K562 (cell line): ENCODE measurements around the gene FBLN2. TPM values are rescaled to one million over a fixed set of nuclear protein-coding genes. Genes with fewer than 3 reads are reported as not detected.
A peak's percentile ranks its signal among the peaks of the same experiment; 100 is the strongest.

ENCODE experiments used
- E2F6 ChIP-seq, 2 experiments: IDR thresholded peaks; 2 replicates each; pipeline ENCODE4 v1.6.1; 2011; ENCODE audit warnings: borderline replicate concordance in 1 of 2, control low read depth in 1 of 2, low read depth in 1 of 2, low read length in 1 of 2, mild to moderate bottlenecking in 1 of 2, mixed read lengths in 1 of 2, moderate library complexity in 1 of 2; ENCODE audit not compliant: insufficient read depth in 1 of 2, insufficient read length in 1 of 2, poor library complexity in 1 of 2, severe bottlenecking in 1 of 2; ENCODE audit errors: extremely low read depth in 1 of 2
- ELF4 ChIP-seq: fragments of 450-650 bp; formaldehyde crosslinking; IDR thresholded peaks from 2 replicates; pipeline ENCODE4 v1.4.0; 2022; ENCODE audit warnings: missing genetic modification characterization
- HDAC1 ChIP-seq, 2 experiments: fragments of 450-650 bp; IDR thresholded peaks; 2 replicates each; pipeline ENCODE4 v1.6.1; 2016 to 2017; ENCODE audit warnings: inconsistent platforms in 1 of 2, mild to moderate bottlenecking in 1 of 2, moderate library complexity in 1 of 2
- HDAC6 ChIP-seq: IDR thresholded peaks from 2 replicates; pipeline ENCODE4 v1.6.1; 2012; ENCODE audit warnings: low read depth, mild to moderate bottlenecking, control low read depth, inconsistent platforms, low read length, moderate library complexity
- IRF2 ChIP-seq: sonication (generic); formaldehyde crosslinking; IDR thresholded peaks from 2 replicates; pipeline ENCODE4 v1.8.1; 2022; ENCODE audit warnings: mild to moderate bottlenecking, missing genetic modification reagents
- JUN ChIP-seq, 2 experiments: sonication (generic) in 1 of 2; formaldehyde crosslinking in 1 of 2; IDR thresholded peaks; 2 replicates each; pipeline versions ENCODE4 v1.6.1 to v1.8.0; 2012 to 2022; ENCODE audit warnings: borderline replicate concordance in 2 of 2, mild to moderate bottlenecking in 2 of 2, improper control_type of control experiment in 1 of 2, low read depth in 1 of 2, low read length in 1 of 2, missing genetic modification reagents in 1 of 2
- MEIS2 ChIP-seq: fragments of 450-650 bp; IDR thresholded peaks from 2 replicates; pipeline ENCODE4 v1.6.1; 2014; ENCODE audit warnings: mild to moderate bottlenecking; ENCODE audit not compliant: partially characterized antibody
- NR1H2 ChIP-seq: sonication (generic); formaldehyde crosslinking; IDR thresholded peaks from 2 replicates; pipeline ENCODE4 v1.4.0; 2020; ENCODE audit warnings: mild to moderate bottlenecking, missing genetic modification reagents
- PCBP1 ChIP-seq: fragments of 200-400 bp; formaldehyde crosslinking; IDR thresholded peaks from 2 replicates; pipeline ENCODE4 v1.6.1; 2018; ENCODE audit warnings: mild to moderate bottlenecking, low read depth, low read length; ENCODE audit not compliant: poor library complexity, severe bottlenecking
- SMARCA4 ChIP-seq: fragments of 450-650 bp; IDR thresholded peaks from 2 replicates; pipeline ENCODE4 v1.6.1; 2016
- TCF7 ChIP-seq: sonication (generic); IDR thresholded peaks from 2 replicates; pipeline ENCODE4 v1.6.1; 2016; ENCODE audit warnings: antibody characterized with exemption, borderline replicate concordance
- ZNF717 ChIP-seq: fragments of 250-450 bp; sonication (Bioruptor Pico); IDR thresholded peaks from 2 replicates; pipeline ENCODE4 v1.5.0; 2021
- polyA plus RNA-seq, 8 experiments: library from polyadenylated mRNA; depleted of rRNA in 4 of 8; stranded (reverse) in 5 of 8; unstranded in 3 of 8; fragments of >200 nt; fragmentation: Nextera tagmentation in 2 of 8; fragmentation: Illumina TruSeq in 1 of 8; extraction: Ambion mirVana in 2 of 8; extraction: Trizol in 1 of 8; gene quantifications; 2 replicates each; pipeline versions ENCODE4 v1.2.1 to v1.2.3, GENCODE V29; 2011 to 2014; ENCODE audit warnings: inconsistent platforms in 1 of 8, missing spikeins in 1 of 8
- total RNA-seq, 7 experiments: library from RNA; depleted of rRNA in 6 of 7; stranded (reverse); fragments of >200 nt in 6 of 7; fragmentation: Illumina TruSeq in 2 of 7; extraction: Trizol in 2 of 7; gene quantifications; 2 replicates each; pipeline versions ENCODE4 v1.2.1 to v1.2.3, GENCODE V29; 2011 to 2021; ENCODE audit warnings: low replicate concordance in 1 of 7
- TF ChIP-seq, protein P1 (sequence below), 2 experiments: fragments of 450-650 bp; IDR thresholded peaks; 2 replicates each; pipeline ENCODE4 v1.6.1; 2016; ENCODE audit warnings: mild to moderate bottlenecking in 2 of 2, borderline replicate concordance in 1 of 2, low read depth in 1 of 2, moderate library complexity in 1 of 2
- TF ChIP-seq, protein P2 (sequence below): sonication (generic); formaldehyde crosslinking; IDR thresholded peaks from 2 replicates; pipeline ENCODE4 v1.8.1; 2023; ENCODE audit warnings: mild to moderate bottlenecking, missing genetic modification reagents

FBLN2 gene
- total and polyA plus RNA-seq, 9 of the 15 experiments (the other 6 are each of a cell fraction or from before 2014, with no cell fraction given): 0.03 to 0.10 (median 0.04) TPM; not detected in 6

DNA sequence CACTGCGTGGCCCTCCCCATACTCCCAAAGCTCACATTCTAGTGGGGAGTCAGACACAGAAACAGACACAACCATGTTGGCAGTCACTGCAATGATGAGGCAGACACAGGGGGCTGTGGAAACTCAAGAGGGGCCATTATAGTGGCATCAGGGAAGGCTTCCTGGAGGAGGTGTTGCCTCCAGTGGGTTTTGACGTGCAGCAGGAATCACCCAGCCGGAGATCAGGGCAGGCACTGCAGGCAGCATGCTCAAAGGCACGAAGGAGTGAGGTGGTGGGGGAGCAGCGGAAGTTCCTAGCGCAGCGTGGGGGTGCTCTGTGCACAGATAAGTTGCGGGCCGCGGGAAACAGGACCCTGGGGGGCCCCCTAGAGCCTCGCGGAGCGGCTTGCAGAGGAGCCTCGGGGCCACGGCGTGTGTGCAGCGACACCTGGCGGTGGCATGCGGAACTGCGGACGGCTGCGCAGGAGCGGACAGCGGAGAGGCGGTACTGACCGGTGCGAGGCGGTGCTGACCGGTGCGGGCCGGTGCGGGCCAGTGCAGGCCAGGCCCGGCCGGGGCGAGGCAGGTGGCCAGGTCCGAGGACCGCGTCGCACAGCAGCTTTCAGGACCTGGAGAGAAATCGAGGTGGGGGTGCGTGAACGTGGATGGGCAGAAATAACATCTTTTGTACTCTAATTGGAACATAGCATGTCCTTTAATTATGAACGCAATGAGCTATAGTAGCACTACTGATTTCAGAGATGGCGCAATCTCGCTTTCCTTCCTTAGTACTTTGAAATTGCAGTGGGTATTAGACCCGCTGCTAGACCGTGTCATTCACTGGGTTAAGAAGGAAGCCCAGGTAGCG, 101.5 kb downstream of the FBLN2 start (continued):
- TF ChIP-seq, protein P1, sequence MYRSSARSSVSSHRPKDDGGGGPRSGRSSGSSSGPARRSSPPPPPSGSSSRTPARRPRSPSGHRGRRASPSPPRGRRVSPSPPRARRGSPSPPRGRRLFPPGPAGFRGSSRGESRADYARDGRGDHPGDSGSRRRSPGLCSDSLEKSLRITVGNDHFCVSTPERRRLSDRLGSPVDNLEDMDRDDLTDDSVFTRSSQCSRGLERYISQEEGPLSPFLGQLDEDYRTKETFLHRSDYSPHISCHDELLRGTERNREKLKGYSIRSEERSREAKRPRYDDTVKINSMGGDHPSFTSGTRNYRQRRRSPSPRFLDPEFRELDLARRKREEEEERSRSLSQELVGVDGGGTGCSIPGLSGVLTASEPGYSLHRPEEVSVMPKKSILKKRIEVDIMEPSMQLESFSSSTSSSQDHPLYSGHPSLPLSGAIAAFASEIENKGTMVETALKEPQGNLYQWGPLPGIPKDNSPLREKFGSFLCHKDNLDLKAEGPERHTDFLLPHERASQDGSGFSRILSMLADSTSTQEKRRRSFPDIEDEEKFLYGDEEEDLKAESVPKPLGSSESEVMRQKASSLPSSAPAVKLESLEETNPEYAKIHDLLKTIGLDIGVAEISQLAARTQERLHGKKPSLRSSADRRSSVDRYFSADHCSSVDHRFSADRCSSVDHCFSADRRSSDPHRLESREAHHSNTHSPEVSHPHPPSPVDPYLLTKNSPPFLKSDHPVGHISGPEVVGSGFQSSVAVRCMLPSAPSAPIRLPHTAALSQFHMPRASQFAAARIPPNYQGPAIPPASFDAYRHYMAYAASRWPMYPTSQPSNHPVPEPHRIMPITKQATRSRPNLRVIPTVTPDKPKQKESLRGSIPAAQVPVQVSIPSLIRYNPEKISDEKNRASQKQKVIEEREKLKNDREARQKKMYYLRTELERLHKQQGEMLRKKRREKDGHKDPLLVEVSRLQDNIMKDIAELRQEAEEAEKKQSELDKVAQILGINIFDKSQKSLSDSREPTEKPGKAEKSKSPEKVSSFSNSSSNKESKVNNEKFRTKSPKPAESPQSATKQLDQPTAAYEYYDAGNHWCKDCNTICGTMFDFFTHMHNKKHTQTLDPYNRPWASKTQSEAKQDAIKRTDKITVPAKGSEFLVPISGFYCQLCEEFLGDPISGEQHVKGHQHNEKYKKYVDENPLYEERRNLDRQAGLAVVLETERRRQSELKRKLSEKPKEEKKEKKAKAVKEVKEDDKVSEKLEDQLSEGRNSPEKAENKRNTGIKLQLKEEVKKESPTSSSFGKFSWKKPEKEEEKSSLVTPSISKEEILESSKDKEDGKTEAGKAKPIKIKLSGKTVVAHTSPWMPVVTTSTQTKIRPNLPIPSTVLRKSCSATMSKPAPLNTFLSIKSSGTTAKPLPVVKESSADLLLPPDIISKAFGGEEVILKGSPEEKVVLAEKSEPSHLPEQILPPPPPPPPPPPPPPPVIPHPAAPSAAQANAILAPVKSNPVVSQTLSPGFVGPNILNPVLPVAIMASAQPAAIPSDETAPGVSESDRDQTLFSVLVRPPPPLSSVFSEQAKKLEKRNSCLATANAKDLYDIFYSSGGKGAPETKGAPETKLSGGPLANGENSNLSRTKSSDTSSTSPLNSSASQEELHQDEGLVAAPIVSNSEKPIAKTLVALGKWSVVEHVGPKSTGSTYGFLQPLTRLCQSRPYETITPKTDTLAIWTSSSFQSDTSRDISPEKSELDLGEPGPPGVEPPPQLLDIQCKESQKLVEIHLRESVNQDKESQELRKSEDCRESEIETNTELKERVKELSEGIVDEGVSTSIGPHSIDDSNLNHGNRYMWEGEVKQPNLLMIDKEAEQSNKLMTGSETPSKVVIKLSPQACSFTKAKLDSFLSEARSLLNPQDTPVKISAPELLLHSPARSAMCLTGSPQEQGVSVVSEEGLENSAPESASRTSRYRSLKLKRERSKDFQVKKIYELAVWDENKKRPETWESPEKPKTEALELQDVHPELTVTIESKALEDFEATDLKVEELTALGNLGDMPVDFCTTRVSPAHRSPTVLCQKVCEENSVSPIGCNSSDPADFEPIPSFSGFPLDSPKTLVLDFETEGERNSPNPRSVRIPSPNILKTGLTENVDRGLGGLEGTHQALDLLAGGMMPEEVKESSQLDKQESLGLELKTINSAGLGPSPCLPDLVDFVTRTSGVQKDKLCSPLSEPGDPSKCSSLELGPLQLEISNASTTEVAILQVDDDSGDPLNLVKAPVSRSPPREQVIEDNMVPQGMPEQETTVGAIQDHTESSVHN (IDR thresholded peaks at IDR 0.05; ENCODE audit: borderline replicate concordance in 1 of 2, low read depth in 1 of 2): no peak
- TF ChIP-seq HDAC1 (IDR thresholded peaks at IDR 0.05) (peak in 1 of 2 experiments; percentile 60; a peak in 2 of 4 replicates), SMARCA4 (peak; percentile 81), NR1H2 (peak; percentile 93; the same call in 1 of the 2 replicates), PCBP1 (peak; percentile 96), TCF7 (peak; percentile 74; the same call in 1 of the 2 replicates), MEIS2 (peak; percentile 46), E2F6 (IDR thresholded peaks at IDR 0.05; ENCODE audit: borderline replicate concordance in 1 of 2, extremely low read depth in 1 of 2, insufficient read depth in 1 of 2, insufficient read length in 1 of 2, low read depth in 1 of 2, low read length in 1 of 2, poor library complexity in 1 of 2, severe bottlenecking in 1 of 2) (peak; percentile 90 to 92), ZNF717 (CRISPR knock-in tag) (no peak), HDAC6 (no peak), JUN (IDR thresholded peaks at IDR 0.05; ENCODE audit: borderline replicate concordance, low read depth, low read length) (peak; percentile 75), JUN (CRISPR knock-in tag; IDR thresholded peaks at IDR 0.05; ENCODE audit: borderline replicate concordance) (no peak; the same call in 1 of the 2 replicates), ELF4 (CRISPR knock-in tag) (no peak), IRF2 (CRISPR knock-in tag) (no peak)
- TF ChIP-seq, protein P2, sequence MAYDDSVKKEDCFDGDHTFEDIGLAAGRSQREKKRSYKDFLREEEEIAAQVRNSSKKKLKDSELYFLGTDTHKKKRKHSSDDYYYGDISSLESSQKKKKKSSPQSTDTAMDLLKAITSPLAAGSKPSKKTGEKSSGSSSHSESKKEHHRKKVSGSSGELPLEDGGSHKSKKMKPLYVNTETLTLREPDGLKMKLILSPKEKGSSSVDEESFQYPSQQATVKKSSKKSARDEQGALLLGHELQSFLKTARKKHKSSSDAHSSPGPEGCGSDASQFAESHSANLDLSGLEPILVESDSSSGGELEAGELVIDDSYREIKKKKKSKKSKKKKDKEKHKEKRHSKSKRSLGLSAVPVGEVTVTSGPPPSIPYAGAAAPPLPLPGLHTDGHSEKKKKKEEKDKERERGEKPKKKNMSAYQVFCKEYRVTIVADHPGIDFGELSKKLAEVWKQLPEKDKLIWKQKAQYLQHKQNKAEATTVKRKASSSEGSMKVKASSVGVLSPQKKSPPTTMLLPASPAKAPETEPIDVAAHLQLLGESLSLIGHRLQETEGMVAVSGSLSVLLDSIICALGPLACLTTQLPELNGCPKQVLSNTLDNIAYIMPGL (CRISPR knock-in tag): peak; percentile 86; the same call in 1 of the 2 replicates
